ENCODE results near the gene PRKN. TPM values are rescaled to one million over a fixed set of nuclear protein-coding genes. Genes with fewer than 3 reads are reported as not detected.

Gene PRKN
- total RNA-seq, 4 donors from 2014 or later = 6.3 to 11.9 (median 9.5) TPM

DNA sequence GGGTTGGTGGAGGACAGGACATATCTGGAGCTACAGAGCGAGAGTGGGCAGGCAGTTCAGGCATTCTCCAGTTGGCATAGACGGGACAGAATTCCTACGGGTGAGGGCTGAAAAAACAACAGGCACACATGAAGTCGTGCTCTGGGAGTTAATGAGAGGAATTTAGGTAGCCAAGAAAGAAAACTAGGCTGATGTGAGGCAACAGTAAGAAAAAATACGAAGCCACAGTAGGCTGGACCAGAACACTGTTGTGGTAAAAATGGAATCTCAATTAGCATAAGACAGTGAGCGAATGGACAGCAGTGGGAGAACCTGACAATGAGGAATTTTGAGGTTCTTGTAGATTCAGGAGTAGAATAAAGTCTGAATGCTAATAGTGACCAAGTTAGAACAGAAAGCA is 965.6 kb downstream of the PRKN start:
- H3K4me3 ChIP-seq (ENCODE audit: low read depth, poor library complexity, severe bottlenecking) = no peak overlapping the region
- DNase-seq (ENCODE audit: low spot score in 2 of 2) = no peak
- 79 to 91% methylated on average over 6 of the region's 6 CpGs for WGBS, 2 donors
- TF ChIP-seq, protein P1, sequence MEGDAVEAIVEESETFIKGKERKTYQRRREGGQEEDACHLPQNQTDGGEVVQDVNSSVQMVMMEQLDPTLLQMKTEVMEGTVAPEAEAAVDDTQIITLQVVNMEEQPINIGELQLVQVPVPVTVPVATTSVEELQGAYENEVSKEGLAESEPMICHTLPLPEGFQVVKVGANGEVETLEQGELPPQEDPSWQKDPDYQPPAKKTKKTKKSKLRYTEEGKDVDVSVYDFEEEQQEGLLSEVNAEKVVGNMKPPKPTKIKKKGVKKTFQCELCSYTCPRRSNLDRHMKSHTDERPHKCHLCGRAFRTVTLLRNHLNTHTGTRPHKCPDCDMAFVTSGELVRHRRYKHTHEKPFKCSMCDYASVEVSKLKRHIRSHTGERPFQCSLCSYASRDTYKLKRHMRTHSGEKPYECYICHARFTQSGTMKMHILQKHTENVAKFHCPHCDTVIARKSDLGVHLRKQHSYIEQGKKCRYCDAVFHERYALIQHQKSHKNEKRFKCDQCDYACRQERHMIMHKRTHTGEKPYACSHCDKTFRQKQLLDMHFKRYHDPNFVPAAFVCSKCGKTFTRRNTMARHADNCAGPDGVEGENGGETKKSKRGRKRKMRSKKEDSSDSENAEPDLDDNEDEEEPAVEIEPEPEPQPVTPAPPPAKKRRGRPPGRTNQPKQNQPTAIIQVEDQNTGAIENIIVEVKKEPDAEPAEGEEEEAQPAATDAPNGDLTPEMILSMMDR (IDR thresholded peaks at IDR 0.05) = no peak
- no peak for TF ChIP-seq POLR2A (IDR thresholded peaks at IDR 0.05)
- intact Hi-C loops (cut with DNase I; ENCODE audit: low total_unique reads) = no loop called here

DNA sequence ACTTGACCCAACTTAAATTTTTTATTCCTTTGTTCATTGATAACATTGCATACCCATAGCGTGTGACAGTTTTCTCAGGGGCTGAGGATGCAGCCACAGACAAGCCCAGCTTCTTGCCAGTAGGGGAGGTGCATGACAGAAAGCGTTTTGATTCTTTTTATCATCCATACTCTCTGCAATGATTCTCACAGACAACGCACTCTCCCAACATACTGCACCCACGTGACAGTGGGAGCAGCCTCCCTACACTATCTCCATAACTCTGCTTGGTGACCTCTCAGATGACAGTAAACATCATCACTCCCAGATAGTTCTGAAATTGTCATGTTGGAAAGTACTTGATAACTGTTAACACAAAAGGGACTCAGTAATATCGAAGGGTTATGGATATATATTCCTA is 972.5 kb downstream of the PRKN start:
- intact Hi-C loops (cut with DNase I; ENCODE audit: low total_unique reads) = no loop called here
- 70 to 76% methylated on average over 5 of the region's 5 CpGs for WGBS, 2 donors
- TF ChIP-seq, protein P1 (IDR thresholded peaks at IDR 0.05) = no peak
- no peak for TF ChIP-seq POLR2A (IDR thresholded peaks at IDR 0.05)
- H3K4me3 ChIP-seq (ENCODE audit: low read depth, poor library complexity, severe bottlenecking) = no peak overlapping the region
- DNase-seq (ENCODE audit: low spot score in 2 of 2) = no peak

DNA sequence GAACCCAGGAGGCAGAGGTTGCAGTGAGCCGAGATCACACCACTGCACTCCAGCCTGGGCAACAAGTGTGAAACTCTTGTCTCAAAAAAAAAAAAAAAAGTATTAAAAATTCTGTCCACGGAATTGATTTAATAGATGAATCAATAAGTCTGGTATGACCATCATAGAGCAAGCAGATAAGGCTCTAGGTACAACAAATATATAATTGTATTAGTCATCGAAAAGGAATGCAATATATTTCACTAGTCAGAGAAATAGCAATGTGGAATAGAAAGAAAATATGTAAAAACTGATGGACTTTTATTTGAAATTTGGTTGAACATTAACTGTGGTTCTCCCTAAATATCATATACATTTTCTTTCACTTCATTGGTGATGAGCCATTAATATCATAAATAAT is 976.9 kb downstream of the PRKN start:
- WGBS, 2 donors = 88 to 92% methylated on average over 3 of the region's 3 CpGs
- intact Hi-C loops (cut with DNase I; ENCODE audit: low total_unique reads) = no loop called here

DNA sequence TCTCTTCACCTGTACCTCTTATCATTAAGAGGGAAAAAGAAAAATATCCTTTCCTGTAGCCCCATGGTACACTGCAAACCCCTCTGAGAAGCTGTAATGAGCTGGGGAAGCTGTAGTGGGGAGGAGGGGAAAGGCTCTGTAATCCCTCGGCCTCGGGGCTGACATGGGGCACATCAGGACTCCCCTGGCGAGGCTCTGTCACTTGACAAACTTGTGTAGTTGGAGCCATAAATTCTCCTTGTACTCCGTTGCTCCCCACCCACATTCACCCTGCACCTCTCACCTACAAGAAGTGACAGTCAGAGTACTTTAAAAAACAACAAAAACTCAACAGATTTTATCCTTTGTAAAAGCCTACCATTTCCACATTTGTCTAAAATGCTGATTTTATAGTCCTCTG is 978.0 kb downstream of the PRKN start:
- intact Hi-C loops (cut with DNase I; ENCODE audit: low total_unique reads) = no loop called here
- no peak overlapping the region for H3K4me3 ChIP-seq (ENCODE audit: low read depth, poor library complexity, severe bottlenecking)
- TF ChIP-seq, protein P1 (IDR thresholded peaks at IDR 0.05) = no peak
- TF ChIP-seq POLR2A (IDR thresholded peaks at IDR 0.05) = no peak
- DNase-seq (ENCODE audit: low spot score in 2 of 2) = no peak
- 72 to 73% methylated on average over 4 of the region's 4 CpGs for WGBS, 2 donors

More for the DNA sequence above, 976.9 kb downstream of the PRKN start:
- DNase-seq (ENCODE audit: low spot score in 2 of 2) = no peak
- no peak overlapping the region for H3K4me3 ChIP-seq (ENCODE audit: low read depth, poor library complexity, severe bottlenecking)
- no peak for TF ChIP-seq POLR2A (IDR thresholded peaks at IDR 0.05)
- TF ChIP-seq, protein P1 (IDR thresholded peaks at IDR 0.05) = no peak

DNA sequence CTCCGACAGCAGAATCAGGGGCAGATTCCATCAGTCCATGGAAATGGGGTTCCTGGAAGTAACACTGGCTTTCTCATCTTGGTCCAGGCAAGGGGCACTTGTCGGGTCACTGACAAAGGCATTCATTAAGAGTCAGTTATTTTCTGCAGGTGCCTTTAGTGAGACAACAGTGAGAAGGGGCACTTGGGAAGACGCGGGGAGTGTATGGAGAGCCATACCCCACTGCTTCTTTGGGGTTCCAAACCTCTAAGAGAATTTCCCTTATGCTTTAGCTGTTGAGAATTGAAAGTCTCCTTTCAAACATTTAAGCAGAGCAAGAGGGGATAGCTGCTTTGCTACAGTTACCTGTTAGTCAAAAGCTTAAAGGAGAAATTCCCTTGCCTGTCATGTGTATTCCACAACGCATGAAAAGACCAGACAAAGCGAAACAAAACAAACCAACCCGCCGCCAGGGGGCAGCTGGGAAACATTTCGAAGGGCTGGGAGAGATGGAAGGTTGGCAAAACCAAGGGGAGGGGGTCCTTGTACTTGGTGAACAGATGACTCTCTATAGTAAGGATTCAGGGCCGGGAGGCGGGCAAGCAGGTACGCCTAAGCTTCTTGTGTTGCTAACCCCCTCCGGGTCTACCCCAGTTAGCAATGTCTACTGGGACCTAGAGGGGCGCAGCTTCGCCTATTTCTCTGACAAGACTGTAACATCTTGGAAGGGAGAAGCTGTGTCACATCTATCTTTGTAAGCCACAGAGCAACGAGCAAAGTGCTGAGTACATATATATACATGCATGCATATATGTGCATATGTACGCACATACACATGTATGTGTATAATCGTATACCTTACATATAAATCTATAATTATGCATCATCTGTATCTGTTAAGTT is 978.8 kb downstream of the PRKN start:
- DNase-seq (ENCODE audit: low spot score in 2 of 2) = no peak
- 69 to 73% methylated on average over 18 of the region's 18 CpGs for WGBS, 2 donors
- intact Hi-C loops (cut with DNase I; ENCODE audit: low total_unique reads) = no loop called here
- no peak overlapping the region for H3K4me3 ChIP-seq (ENCODE audit: low read depth, poor library complexity, severe bottlenecking)
- TF ChIP-seq, protein P1 (IDR thresholded peaks at IDR 0.05) = no peak
- no peak for TF ChIP-seq POLR2A (IDR thresholded peaks at IDR 0.05)
